Right forelimb (tissue), 1 donor: ENCODE results near the gene LMF2.

ENCODE experiments used
- DNase-seq: peaks from one replicate; pipeline ENCODE4 v3.0.0-alpha.2; 2018

Gene LMF2

GRCh38 chr22:50502628-50503474, 4.7 kb downstream of the LMF2 start:
- no peak for DNase-seq

DNA sequence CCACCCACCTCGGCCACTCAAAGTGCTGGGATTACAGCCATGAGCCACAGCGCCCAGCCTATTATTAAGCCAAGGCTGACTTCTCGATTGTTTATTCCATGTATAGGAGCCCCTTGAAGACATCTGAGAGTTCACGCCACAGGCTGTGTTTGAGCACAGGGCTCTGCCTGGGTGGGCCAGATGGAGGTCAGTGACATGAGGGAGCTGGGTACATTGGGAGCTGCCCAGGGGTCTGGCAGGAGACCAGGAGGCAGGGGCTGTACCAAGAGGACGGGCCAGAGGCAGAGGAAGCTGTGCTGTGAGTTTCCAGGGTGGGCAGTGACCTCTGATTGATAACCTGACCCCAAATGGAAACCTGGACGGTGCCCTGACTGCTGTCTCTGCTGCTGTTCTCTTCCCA, 5.4 kb downstream of the LMF2 start:
- DNase-seq, result no peak

GRCh38 chr22:50500452-50500851, 7.0 kb downstream of the LMF2 start:
- DNase-seq, result no peak

GRCh38 chr22:50498322-50498890, 9.1 kb downstream of the LMF2 start:
- DNase-seq, result no peak

DNA sequence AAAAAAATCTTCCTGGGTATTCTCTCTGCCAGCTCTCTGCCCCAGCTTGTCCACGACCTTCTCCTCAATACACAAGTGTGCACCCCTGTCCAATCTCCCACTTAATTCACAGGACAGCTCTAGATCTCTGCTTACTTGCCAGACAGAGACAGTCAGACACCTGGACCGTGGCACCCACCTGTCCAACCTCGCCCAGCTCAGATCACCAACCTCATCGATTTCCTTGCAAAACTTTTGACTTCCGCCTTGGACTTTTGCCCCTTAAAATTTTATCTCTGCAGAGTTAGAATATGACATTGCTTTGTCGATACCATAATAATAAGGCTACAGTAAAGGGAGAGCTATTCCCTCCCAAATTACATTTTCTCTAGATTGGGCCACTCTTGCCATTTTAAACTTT, 10.4 kb downstream of the LMF2 start:
- no peak for DNase-seq

DNA sequence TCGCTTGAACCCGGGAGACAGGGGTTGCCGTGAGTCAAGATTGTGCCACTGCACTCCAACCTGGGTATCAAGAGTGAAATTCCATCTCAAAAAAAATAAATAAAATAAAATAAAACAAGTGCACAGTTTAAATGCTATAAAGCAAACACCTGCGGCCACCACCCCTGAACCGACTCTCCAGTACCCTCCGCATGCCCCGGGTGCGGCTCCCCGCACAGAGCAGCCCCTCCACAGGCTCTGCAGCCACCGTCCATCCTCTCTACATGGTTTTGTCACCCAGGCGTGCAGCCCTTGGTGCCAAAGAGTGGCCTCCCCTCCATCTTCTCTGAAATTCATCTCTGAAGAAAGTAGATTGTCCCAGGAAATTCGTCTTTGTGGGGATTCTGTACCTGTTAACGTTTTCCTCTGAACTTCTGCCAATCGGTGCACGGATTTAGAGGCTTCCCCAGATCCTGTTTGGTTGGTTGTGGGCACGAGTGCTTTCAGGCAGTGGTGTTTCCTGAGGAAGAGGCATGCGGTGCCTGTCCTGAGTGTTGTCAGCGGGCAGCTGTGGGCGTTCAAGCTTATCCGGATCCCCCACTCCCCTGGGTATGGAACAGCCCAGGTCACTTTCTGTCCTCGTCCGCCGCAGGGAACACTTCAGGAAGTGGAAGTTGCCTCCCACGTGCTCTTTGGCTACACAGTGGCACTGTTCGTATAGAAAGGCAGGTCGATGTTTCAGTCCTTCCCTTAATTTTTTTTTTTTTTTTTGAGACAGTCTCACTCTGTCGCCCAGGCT, 16.8 kb downstream of the LMF2 start:
- no peak for DNase-seq

- no peak for DNase-seq
Measured at GRCh38 chr22:50489363-50490243, 17.9 kb downstream of the LMF2 start.

DNA sequence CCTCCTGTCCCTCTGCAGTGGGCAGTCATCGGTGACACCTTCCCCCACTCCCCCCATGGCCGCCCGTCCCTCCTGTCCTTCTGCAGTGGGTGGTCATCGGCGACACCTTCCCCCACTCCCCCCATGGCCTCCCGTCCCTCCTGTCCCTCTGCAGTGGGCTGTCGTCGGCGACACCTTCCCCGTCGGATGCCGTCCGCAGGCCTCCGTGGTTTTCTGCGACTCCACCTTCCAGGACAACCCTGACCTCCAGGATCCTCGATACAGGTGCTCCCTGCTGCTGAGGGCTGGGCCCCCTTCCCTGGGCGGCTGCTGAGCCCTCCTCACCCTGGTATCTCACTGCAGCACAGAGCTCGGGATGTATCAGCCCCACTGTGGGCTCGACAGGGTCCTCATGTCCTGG, 18.6 kb downstream of the LMF2 start:
- no peak for DNase-seq

DNA sequence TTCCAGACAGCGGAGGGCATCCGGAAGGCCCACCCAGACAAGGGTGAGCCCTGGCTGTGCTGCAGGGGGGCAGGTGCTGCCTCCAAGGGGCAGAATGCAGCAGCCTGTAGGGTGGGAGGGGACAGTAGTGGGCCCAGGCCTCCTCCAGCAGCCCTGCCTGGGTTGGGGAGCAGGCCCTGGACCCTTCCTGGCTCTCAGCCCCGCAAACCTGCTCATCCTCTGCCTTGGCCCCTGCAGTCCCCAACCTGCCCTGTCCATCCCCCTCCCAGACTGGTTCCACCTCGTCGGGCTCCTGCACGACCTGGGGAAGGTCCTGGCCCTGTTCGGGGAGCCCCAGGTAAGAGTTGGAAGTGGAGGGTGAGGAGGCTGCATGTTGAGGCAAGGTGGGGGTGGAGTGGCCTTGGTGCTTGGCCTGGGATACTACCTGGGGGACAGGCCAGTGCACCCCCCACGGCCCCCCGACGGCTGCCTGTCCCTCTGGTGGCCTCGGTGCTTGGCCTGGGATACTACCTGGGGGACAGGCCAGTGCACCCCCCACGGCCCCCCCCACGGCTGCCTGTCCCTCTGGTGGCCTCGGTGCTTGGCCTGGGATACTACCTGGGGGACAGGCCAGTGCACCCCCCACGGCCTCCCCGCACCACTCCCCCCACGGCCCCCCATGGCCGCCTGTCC, 19.4 kb downstream of the LMF2 start:
- DNase-seq, result no peak

DNA sequence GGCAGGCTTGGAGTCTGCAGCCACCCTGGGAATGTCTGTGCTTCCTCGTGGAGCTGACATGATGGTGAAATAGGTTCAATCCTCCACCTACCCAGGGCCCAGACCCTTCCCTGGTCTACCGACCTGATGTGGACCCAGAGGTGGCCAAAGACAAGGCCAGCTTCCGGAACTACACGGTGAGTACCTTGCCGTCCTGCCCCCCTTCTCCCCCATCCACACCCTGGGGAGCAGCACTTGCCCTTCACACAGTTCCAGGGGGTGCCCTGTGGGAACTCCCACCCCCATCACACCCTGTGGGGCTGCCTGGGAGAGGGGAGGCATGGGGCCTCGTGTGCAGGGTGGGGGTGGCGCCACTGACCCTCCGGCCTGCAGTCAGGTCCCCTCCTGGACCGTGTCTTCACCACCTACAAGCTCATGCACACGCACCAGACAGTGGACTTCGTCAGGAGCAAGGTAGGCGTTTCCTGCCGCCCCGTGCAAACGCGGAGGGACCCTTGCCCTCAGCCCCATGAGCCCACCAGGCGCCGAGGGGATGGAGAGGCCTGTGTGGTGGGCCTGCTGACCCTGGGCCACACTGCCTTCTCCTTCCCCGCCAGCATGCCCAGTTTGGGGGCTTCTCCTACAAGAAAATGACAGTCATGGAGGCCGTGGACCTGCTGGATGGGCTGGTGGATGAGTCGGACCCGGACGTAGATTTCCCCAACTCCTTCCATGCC, 20.1 kb downstream of the LMF2 start:
- no peak for DNase-seq

DNA sequence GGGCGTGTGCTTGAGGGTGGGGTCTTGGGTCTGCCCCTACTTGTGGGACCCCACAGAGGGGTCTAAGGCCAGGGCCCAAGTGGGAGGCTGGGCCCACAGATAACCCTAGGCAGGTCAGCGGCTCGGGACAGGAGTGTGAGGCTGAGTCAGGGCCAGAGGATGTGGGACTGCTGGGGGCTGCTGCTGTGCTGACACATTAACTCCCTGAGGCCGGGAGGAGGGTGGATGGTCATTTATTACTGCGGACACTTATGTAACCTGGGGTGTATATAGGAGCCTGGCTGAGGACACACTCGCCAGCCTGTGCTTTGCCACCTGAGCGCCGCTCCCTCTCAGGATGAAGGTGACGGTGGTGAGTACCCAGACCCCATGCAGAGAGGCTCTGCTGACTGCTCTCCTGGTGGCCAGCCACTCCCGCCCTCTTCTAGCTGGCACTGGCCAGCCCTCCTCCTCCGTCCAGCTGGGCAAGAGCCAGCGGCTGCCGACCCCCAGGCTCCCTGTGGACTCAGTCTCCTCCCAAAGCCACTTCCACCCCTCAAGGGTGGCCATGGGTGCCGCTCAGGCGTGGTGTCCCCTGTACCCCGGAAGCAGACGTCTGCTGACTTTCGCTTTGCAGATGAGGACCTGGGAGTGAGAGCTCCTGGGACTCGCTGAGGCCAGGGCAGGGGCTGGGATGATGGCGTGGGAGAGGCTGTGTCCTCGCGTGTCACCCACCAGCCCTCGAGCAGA, 20.8 kb downstream of the LMF2 start, which contains the start of gene MIOX:
TSS of gene MIOX (plus strand) at position 299 of the 729 bp plus-strand sequence. CDS start at position 338, 39 bp downstream.
- DNase-seq, result no peak

DNA sequence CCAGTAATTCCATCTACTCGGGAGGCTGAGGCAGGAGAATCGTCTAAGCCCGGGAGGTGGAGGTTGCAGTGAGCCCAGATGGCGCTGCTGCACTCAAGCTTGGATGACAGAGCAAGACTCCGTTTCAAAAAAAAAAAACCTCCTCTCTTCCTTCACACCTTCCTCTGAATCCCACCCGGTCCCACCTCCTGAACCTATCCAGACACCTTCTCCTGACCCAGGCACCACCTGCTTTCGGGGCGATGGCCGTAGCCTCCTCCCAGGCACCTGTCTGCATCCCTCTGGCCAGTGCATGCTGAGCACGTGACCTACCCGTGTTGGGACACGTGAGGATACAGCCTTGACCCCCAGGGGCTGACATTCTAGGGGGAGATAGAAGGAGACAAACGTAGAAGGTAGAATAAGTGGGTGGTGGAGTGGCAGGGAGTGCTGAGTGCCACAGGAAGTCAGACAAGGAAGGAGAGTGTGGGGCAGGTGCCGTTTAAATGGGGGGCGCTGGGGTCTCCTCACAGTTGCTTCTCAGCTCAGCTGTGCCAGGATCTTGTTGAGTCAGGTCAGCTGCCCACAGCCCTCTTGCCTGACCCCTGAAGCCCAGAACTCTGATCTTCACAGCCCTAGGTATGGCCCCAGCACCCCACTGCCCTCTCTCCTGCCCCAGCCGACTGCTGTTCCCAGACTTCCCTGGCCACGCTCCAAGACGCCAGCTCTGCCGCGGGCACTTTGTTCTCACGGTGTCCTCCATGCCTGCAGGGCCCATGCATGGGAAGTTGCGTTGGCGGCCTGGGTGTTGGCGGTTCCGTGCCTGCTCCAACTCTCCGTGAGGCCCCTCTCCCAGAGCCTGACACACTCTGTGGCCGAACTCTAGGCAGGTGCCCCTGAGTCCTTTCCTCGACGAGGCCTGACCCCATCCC, 22.0 kb downstream of the LMF2 start:
- DNase-seq, result no peak

DNA sequence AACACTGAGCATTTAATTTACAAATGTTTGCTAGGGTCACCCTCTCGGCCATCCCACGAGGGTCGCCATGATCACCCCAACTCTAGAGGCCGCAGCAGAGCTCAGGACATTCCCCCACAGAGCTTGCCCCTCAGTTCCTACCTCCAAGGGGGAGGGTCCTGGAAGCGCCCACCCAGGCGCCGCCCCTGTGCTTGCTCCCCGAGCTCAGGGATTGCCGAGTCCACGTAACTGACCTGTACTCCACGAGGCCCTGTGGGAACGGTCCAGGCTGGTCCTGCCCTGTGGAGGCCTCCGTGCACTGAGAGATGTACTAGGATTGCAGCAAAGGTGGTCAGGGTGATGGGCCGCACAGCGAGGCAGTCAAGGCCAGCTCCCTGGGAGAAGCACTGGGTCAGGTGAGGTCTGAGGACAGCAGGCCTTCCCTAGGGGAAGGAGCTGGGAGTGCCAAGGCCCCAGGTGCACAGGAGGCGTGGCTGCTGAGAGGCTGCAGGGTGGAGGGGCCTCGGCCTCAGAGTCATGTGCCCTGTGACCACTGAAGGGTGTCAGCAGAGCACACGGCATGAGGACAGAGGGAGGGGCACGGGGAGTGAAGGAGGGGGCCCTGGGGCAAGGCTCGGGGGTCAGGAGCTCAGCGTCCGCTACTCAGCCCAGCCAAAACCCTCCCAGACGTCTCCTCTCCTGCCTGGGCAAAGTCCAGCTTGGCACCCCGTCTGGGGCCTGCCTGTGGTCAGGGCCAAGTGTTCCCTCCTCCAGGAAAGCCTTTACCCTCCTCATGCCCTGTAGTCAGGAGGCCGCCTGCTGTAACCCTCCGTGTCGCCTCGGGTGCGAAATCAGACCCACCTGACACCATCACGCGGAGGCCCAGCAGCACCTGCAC, 23.3 kb downstream of the LMF2 start:
- no peak for DNase-seq

GRCh38 chr22:50483556-50483955, 23.9 kb downstream of the LMF2 start:
- DNase-seq, result no peak

GRCh38 chr22:50483106-50483505, 24.4 kb downstream of the LMF2 start:
- DNase-seq, result no peak

- DNase-seq, result no peak
Measured at GRCh38 chr22:50482107-50483074, 25.1 kb downstream of the LMF2 start.

- no peak for DNase-seq
Measured at GRCh38 chr22:50481440-50482106, 25.9 kb downstream of the LMF2 start, which contains the start of gene ADM2. TSS of gene ADM2 (plus strand) at chr22:50481543. CDS start at chr22:50481848, 305 bp downstream.
